Muscle layer of colon (tissue), 2 donors: Measurements from ENCODE around the gene TMX2.
"Not testable (repeated sequence)": the region's sequence is repeated elsewhere in the genome, so short reads cannot be mapped to it uniquely, and the experiment has no call there.

Source experiments
- H3K27ac ChIP-seq: one replicate; pipeline ENCODE4 v1.7.0; 2013; ENCODE audit warnings: low read depth, mild to moderate bottlenecking, low read length, moderate library complexity
- H3K27me3 ChIP-seq, 2 donors: one replicate each; pipeline ENCODE4 v1.7.0; 2013; ENCODE audit warnings: low read length in 2 of 2, mild to moderate bottlenecking in 2 of 2; ENCODE audit not compliant: insufficient read depth in 2 of 2, control insufficient read depth in 1 of 2
- H3K36me3 ChIP-seq: one replicate; pipeline ENCODE4 v1.7.0; 2013; ENCODE audit warnings: mild to moderate bottlenecking, low read length; ENCODE audit not compliant: insufficient read depth
- H3K4me1 ChIP-seq: one replicate; pipeline ENCODE4 v1.7.0; 2013; ENCODE audit warnings: mild to moderate bottlenecking, low read length; ENCODE audit not compliant: insufficient read depth
- H3K4me3 ChIP-seq, 2 donors: one replicate each; pipeline ENCODE4 v1.7.0; 2013; ENCODE audit warnings: low read length in 2 of 2, low read depth in 1 of 2, mild to moderate bottlenecking in 1 of 2, moderate library complexity in 1 of 2
- H3K9ac ChIP-seq: one replicate; pipeline ENCODE4 v1.7.0; 2013; ENCODE audit warnings: low read length
- H3K9me3 ChIP-seq: one replicate; pipeline ENCODE4 v1.7.0; 2013; ENCODE audit warnings: mild to moderate bottlenecking, low read length
- donor health status: abdominal sarcoma.
- donor health status: Adenocarcinoma of cecum.

Gene TMX2

DNA sequence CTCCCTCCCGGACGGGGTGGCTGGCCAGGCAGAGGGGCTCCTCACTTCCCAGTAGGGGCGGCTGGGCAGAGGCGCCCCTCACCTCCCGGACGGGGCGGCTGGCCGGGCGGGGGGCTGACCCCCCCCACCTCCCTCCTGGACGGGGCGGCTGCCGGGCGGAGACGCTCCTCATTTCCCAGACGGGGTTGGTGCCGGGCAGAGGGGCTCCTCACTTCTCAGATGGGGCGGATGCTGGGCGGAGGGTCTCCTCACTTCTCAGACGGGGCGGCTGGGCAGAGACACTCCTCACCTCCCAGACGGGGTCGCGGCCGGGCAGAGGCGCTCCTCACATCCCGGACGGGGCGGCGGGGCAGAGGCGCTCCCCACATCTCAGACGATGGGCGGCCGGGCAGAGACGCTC lies 4.3 kb downstream of the TMX2 start:
- not testable (repeated sequence) for H3K9ac ChIP-seq, H3K9me3 ChIP-seq, H3K36me3 ChIP-seq, H3K27me3 ChIP-seq, H3K27ac ChIP-seq, H3K4me3 ChIP-seq
- H3K4me1 ChIP-seq = peaks cover 19% of the 10 kb centered on the region

DNA sequence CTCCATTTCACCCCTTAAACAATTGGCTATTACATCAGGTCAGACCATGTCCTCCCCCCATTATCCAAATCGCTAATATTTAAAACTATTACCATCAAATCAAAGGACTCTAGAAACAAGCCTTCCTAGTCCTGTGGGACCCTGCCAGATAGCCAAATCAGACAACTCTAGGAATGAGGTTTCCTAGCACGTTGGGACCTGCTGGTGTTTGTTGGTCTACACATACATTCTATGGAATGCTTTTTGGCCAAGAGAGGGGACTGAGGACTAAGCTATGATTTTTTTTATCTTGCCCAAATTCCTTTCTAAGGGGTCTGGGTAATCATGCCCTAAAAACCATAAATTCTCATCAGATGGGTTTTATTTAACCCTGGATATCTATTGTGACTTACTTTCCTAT lies 14.8 kb downstream of the TMX2 start:
- Histone ChIP-seq H3K27ac (no peak overlapping the region), H3K4me3 (no peak overlapping the region), H3K36me3 (no peaks in the 10 kb centered on the region), H3K9me3 (no peaks in the 10 kb centered on the region), H3K27me3 (no peaks in the 10 kb centered on the region), H3K9ac (no peak overlapping the region), H3K4me1 (no peaks in the 10 kb centered on the region)

DNA sequence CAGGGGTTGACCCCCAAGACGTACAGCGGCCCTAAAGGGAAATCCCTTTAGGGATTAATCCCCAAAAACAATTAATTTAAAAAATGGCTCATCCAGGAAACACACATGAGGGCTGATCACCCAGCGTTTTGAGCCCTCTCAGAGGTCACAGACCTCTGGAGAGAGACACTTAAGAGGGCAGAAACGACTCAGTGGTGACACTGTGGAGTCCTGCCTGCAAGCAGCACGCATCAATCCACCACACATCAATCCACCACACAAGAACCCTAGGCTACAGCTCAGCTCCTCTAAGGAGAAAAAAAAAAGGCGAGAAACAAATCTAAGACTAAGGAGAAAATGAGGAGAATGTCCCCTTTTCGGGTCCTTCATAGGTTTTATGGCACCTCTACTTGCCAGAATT lies 16.4 kb downstream of the TMX2 start:
- Histone ChIP-seq H3K36me3 (no peaks in the 10 kb centered on the region), H3K27ac (no peak overlapping the region), H3K9ac (no peak overlapping the region), H3K4me3 (no peak overlapping the region), H3K27me3 (no peaks in the 10 kb centered on the region), H3K9me3 (no peaks in the 10 kb centered on the region), H3K4me1 (no peaks in the 10 kb centered on the region)

DNA sequence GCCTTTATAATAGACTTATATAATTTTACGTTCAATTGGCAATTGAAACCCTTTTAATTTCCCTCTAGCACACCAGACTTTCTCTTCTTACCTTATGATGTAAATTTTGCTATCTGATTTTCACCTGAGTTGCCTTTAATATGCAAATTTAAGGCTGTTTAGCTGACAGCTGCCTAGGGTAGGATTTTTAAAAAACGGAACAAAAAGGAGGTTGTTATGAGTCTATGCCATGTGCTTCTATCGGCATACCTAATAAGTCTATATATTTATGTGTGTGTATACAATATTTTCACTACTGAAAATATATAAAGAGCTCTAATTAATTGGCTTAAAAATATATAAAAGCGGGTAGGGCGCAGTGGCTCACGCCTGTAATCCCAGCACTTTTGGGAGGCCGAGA lies 17.1 kb downstream of the TMX2 start:
- Histone ChIP-seq H3K27ac (no peak overlapping the region), H3K36me3 (no peaks in the 10 kb centered on the region), H3K4me1 (no peaks in the 10 kb centered on the region), H3K27me3 (no peaks in the 10 kb centered on the region), H3K9ac (no peak overlapping the region), H3K4me3 (no peak overlapping the region), H3K9me3 (no peaks in the 10 kb centered on the region)

- H3K9me3 ChIP-seq = no peaks in the 10 kb centered on the region
Observed at GRCh38 chr11:57732661-57733060, 20.3 kb downstream of the TMX2 start.

GRCh38 chr11:57735619-57736298 lies 23.4 kb downstream of the TMX2 start:
- H3K27ac ChIP-seq = no peak overlapping the region
- no peaks in the 10 kb centered on the region for H3K9me3 ChIP-seq
- no peak overlapping the region for H3K4me3 ChIP-seq
- H3K4me1 ChIP-seq = peaks cover 4% of the 10 kb centered on the region
- H3K27me3 ChIP-seq = no peaks in the 10 kb centered on the region
- H3K36me3 ChIP-seq = peaks cover 23% of the 10 kb centered on the region
- H3K9ac ChIP-seq = no peak overlapping the region

More at GRCh38 chr11:57732661-57733060, 20.3 kb downstream of the TMX2 start:
- no peak overlapping the region for H3K9ac ChIP-seq
- H3K27me3 ChIP-seq = no peaks in the 10 kb centered on the region
- H3K36me3 ChIP-seq = peaks cover 4% of the 10 kb centered on the region
- H3K4me1 ChIP-seq = no peaks in the 10 kb centered on the region
- no peak overlapping the region for H3K4me3 ChIP-seq
- no peak overlapping the region for H3K27ac ChIP-seq

DNA sequence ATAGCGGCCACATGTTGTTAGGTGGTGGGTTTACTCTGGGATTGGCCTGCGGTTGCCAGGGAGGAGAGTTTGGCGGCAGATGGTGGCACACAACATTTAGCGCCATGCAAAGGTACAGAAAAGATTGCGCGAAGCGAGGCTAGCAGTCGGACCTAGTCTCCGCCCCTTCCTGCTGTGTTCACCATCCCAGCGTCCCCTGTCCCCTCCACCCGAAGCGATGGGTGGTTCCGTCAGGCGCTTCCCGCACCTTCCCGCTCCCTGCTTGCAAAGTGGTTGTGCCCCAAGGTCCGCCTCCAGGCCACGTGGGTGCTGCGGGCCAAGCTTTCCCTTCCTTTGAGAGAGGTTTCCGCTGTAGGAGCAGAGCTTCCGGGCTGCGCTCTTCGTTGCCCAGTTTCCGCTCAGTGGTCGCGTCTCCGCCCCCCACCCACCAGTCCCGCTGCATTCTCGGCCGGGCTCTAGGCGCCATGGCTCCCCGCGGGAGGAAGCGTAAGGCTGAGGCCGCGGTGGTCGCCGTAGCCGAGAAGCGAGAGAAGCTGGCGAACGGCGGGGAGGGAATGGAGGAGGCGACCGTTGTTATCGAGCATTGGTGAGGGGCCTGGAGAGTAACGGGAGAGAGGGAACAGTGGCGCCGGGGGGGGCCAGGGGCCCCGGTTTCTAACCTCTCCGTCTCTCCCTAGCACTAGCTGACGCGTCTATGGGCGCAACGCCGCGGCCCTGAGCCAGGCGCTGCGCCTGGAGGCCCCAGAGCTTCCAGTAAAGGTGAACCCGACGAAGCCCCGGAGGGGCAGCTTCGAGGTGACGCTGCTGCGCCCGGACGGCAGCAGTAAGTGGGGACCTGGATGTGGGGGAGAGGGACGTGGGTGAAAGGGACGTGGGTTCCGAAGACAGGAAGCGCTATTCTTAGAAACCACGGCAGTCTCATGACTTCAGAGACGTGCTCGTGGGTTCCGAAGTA lies 29.0 kb downstream of the TMX2 start, which contains the start of gene SELENOH:
SELENOH (plus strand) TSS at position 360 of the 955 bp plus-strand sequence; CDS start at position 465, 105 bp downstream.
- peaks cover 17% of the 10 kb centered on the region for H3K4me1 ChIP-seq
- peak within 1 kb of the TSS; percentile 97 for H3K9ac ChIP-seq
- H3K9me3 ChIP-seq = no peaks in the 10 kb centered on the region
- H3K27ac ChIP-seq = peak within 1 kb of the TSS; percentile 75
- H3K4me3 ChIP-seq = peak within 1 kb of the TSS; percentile 59 to 89
- no peaks in the 10 kb centered on the region for H3K27me3 ChIP-seq
- peaks cover 60% of the 10 kb centered on the region for H3K36me3 ChIP-seq

DNA sequence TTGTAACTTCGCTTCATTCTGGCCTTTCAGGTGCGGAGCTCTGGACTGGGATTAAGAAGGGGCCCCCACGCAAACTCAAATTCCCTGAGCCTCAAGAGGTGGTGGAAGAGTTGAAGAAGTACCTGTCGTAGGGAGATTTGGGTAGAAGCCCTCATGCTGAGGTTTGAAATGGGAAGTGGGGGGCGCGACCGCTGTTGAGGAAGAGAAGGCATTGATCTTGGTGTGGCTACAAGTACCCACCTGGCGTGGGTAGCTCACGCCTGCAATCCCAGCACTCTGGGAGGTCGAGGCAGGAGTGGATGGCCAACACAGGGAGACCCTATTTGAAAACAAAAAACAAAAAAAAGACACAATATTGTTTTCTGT lies 29.7 kb downstream of the TMX2 start:
- Histone ChIP-seq H3K36me3 (peaks cover 60% of the 10 kb centered on the region), H3K4me1 (peaks cover 17% of the 10 kb centered on the region), H3K27me3 (no peaks in the 10 kb centered on the region), H3K27ac (peak overlapping the region; percentile 75), H3K9me3 (no peaks in the 10 kb centered on the region), H3K4me3 (peak overlapping the region; percentile 59 to 89), H3K9ac (peak overlapping the region; percentile 97)

DNA sequence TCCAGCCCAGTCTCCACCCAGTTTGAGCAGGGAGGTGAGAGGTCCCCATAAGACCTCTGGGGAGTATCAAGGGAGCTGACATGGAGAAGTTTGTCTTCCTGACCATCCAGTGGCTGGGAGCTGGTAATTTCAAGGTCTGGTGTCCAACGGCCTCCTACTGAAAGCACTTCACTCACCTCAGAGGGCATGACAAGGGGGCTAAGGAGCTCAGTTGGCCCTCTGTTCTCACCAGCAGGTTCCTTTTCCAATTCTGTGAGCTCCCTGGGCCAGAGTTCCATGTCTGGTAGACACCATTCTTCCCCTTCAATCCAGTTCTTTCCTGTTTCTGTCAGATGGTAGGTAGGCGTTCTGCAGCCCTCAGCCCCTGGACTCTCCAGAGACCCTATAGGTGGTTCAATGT lies 32.0 kb downstream of the TMX2 start:
- Histone ChIP-seq H3K4me3 (no peak overlapping the region), H3K9ac (no peak overlapping the region), H3K9me3 (no peaks in the 10 kb centered on the region), H3K36me3 (peaks cover 39% of the 10 kb centered on the region), H3K27me3 (no peaks in the 10 kb centered on the region), H3K4me1 (peaks cover 17% of the 10 kb centered on the region), H3K27ac (no peak overlapping the region)

GRCh38 chr11:57745206-57745605 lies 32.8 kb downstream of the TMX2 start:
- Histone ChIP-seq H3K4me3 (no peak overlapping the region), H3K36me3 (peaks cover 36% of the 10 kb centered on the region), H3K9ac (no peak overlapping the region), H3K4me1 (peaks cover 17% of the 10 kb centered on the region), H3K27ac (no peak overlapping the region), H3K9me3 (no peaks in the 10 kb centered on the region), H3K27me3 (no peaks in the 10 kb centered on the region)

GRCh38 chr11:57746920-57747319 lies 34.5 kb downstream of the TMX2 start:
- Histone ChIP-seq H3K9ac (no peak overlapping the region), H3K4me1 (peaks cover 10% of the 10 kb centered on the region), H3K36me3 (peaks cover 36% of the 10 kb centered on the region), H3K27me3 (no peaks in the 10 kb centered on the region), H3K27ac (no peak overlapping the region), H3K4me3 (no peak overlapping the region), H3K9me3 (no peaks in the 10 kb centered on the region)
